Activated CD4-positive, alpha-beta T cell treated with anti-CD3 and anti-CD28 coated beads for 48 hours (primary cell): ENCODE measurements around the gene SEMA3F.

Source experiments
- DNase-seq: peaks from one replicate; pipeline ENCODE4 v3.0.0-alpha.2; 2020

The SEMA3F gene

DNA sequence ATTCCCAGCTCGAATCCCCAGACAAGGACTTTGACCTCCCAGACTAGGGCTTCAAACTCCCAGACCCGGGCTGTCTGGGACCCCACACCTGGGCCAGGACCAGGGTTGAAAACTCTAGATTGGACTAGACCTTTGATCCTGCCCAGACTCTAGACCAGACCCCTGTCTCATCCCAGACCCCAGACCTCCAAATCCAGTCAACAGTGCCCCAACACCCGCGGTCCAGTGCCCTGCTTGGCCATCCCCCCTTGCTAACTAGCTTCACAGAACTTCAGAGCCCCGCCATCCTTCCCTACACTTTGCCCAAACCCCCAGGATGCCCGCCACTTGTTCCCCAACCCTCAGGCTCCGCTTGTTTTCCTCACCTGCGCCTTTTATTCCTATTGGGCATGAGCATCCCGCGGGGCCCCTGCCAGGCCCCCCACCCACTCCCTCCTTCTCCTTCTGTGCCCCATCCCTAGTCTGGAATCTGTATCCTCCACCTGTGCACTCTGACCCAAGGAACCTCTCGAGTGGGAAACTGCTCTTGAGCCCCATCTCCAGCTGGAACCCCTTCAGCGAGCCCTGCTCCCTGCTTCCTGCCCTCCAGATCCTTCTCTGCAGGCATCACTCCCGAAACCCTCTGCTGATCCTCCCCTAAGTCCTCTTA, 81.5 kb downstream of the SEMA3F start:
- no peak for DNase-seq

DNA sequence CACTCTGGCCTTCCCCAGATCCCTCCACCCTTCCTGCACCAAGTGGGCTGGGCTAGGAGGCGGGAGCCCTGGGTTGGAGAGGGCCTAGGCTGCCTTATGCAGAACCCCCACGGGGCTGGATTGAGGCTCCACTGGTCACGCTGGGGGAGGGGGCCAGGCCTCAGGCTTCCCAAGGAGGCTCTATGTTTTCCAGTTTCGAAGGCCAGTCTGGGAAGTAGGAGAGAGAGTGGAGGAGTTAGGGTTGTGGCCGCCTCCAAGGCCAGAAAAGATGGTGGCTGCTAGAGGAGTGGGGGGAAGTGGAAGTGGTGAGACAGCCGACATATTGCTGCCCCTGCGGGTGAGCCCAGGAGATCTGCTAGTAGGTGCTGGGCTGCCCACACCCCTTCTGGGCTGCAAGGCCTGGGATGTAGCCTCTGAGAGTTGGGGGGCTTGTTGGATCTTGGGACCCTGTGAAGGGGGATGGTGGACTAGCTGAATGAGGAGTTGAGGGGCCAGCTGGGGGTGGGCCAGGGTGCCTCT, 82.1 kb downstream of the SEMA3F start:
- DNase-seq = peak; percentile 50

DNA sequence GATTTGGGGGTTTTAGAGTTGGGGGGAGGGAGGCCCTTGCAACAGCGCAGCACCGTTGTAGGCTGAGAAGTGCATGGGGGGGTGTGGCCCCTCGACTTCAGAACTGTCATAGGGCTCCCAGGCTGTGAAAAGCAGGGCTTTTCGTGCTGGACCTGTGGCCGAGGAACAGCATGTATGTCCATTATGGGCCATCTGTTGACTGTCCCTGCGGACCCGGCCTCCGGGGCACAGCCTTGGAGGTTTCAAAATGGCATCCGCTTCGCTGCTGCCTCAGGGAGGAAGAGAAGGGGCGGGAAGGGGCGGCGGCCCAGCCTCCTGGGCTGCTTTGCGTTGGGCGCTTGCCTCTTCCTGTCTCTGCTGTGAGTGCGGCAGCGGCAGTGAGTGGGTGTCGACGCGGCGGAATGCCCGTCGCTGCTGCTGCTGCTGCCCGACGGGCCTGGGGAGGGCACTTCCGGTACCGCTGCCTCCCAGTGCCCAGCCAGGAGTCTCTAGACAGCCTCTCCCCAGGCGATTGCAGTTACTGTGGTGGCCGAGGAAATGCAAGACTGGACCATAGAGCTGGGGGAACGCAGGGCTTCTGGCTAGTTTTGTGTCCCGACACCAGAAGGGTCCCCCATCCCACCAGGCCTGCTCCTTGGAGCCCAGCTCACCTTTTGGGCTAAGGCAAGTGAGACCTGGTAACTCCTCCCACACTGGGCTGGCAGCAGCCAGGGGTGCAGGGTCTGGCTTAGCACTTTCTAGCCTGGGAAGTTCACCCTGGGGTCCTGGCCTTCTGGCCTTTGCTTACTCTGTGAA, 82.8 kb downstream of the SEMA3F start:
- DNase-seq = peak; percentile 93

DNA sequence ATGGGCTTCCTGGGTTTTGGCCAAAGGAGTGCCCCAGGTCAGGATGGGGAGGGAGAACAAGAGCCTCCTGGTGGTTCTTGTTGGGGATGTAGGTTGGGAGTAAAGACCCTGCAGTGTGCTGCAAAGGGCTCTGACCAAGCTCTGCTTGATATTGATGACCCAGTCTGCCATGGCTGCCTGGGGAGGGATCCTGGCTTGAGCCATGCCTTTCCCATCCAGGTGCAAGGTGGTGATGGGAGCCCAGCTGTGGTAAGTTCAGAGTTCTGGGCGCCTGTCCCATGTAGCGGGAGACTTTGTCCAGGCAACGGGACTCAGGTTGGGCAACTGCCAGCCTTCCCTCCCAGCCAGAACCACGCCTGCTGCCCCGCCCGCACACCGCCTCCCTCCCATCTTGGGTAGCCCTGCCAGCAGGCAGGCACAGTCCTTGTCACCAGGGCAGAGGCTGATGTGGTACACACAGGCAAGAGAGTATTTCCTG, 83.5 kb downstream of the SEMA3F start:
- no peak for DNase-seq
